Pericardium fibroblast (primary cell): Measurements from ENCODE around the gene OR2T29. TPM values are rescaled to one million over a fixed set of nuclear protein-coding genes. Genes with fewer than 3 reads are reported as not detected.

ENCODE experiments used
- total RNA-seq: library from RNA; depleted of rRNA; stranded (reverse); fragments of >200 nt; gene quantifications from 2 replicates; pipeline ENCODE4 v1.2.3, GENCODE V29; 2015

The OR2T29 gene
- total RNA-seq = not detected in 2 replicates

GRCh38 chr1:248562672-248563071, at the start of gene OR2T29:
Gene OR2T29 (minus strand): TSS chr1:248562772. CDS start chr1:248559491, 3,281 bp downstream.

GRCh38 chr1:248597589-248597988, 35.0 kb upstream of the OR2T29 start, which contains the start of gene OR2T10:
Gene OR2T10 (minus strand): TSS chr1:248597700. CDS start chr1:248593768, 3,932 bp downstream.

GRCh38 chr1:248574657-248575056, 12.1 kb upstream of the OR2T29 start, which contains the start of gene OR2T34:
Gene OR2T34 (minus strand): TSS chr1:248574757. CDS start chr1:248574757, 0 bp downstream.

GRCh38 chr1:248507773-248508172, 54.8 kb downstream of the OR2T29 start, which contains the start of gene OR2G6:
Gene OR2G6 (plus strand): TSS chr1:248508073. CDS start chr1:248521647, 13,574 bp downstream.

Other genes starting within 250 kb of the OR2T29 start
- not detected in 2 replicates for gene OR2M7, start 238.2 kb downstream of the OR2T29 start, total RNA-seq
- not detected in 2 replicates for gene OR14C36, start 214.0 kb downstream of the OR2T29 start, total RNA-seq
- gene OR2T4, start 201.1 kb downstream of the OR2T29 start, total RNA-seq = not detected in 2 replicates
- gene OR2T6, start 187.0 kb downstream of the OR2T29 start, total RNA-seq = not detected in 2 replicates
- not detected in 2 replicates for gene OR2T1, start 159.7 kb downstream of the OR2T29 start, total RNA-seq
- gene OR2T2, start 117.1 kb downstream of the OR2T29 start, total RNA-seq = not detected in 2 replicates
- not detected in 2 replicates for gene OR2T3, start 89.4 kb downstream of the OR2T29 start, total RNA-seq
- gene OR2T5, start 74.2 kb downstream of the OR2T29 start, total RNA-seq = not detected in 2 replicates
- not detected in 2 replicates for gene OR2G6, start 54.7 kb downstream of the OR2T29 start, total RNA-seq
- gene OR2T34, start 12.0 kb upstream of the OR2T29 start, total RNA-seq = not detected in 2 replicates
- gene OR2T10, start 34.9 kb upstream of the OR2T29 start, total RNA-seq = not detected in 2 replicates
- not detected in 2 replicates for gene OR2T11, start 72.3 kb upstream of the OR2T29 start, total RNA-seq
- gene OR2T35, start 82.5 kb upstream of the OR2T29 start, total RNA-seq = not detected in 2 replicates
- not detected in 2 replicates for gene OR2T27, start 92.8 kb upstream of the OR2T29 start, total RNA-seq
- not detected in 2 replicates for gene OR14I1, start 140.0 kb upstream of the OR2T29 start, total RNA-seq
- not detected in 2 replicates for gene LYPD8, start 193.0 kb upstream of the OR2T29 start, total RNA-seq